Colonic mucosa (tissue), 4 donors: ENCODE results near the gene ZNF519. TPM values are rescaled to one million over a fixed set of nuclear protein-coding genes. Genes with fewer than 3 reads are reported as not detected.

Source experiments
- DNase-seq: peaks from one replicate; pipeline ENCODE4 v3.0.0-alpha.2; 2020
- H3K27ac ChIP-seq: fragments of 200-600 bp; one replicate; pipeline ENCODE4 v1.8.0; 2021
- H3K27me3 ChIP-seq: fragments of 200-600 bp; one replicate; pipeline ENCODE4 v1.8.0; 2021
- H3K36me3 ChIP-seq: fragments of 200-600 bp; one replicate; pipeline ENCODE4 v1.8.0; 2021
- H3K4me1 ChIP-seq: fragments of 200-600 bp; one replicate; pipeline ENCODE4 v1.8.0; 2021; ENCODE audit warnings: mild to moderate bottlenecking
- H3K4me3 ChIP-seq: fragments of 200-600 bp; one replicate; pipeline ENCODE4 v1.8.0; 2021
- H3K9ac ChIP-seq, 2 donors: one replicate each; pipeline ENCODE4 v1.7.0; 2013; ENCODE audit warnings: control low read depth in 2 of 2, low read depth in 2 of 2, low read length in 2 of 2
- H3K9me3 ChIP-seq: fragments of 200-600 bp; one replicate; pipeline ENCODE4 v1.8.0; 2021
- intact Hi-C: fragments of 100-400 bp; cut with DNase I; formaldehyde crosslinking; loops from one replicate; pipeline ENCODE4 v1.14.1; 2022
- total RNA-seq, 2 donors: library from RNA; stranded (reverse); fragmentation: NEBNext Ultra II Directional in 1 of 2; extraction: Animal tissue kit (Norgen Biotek cat#: 25700) in 1 of 2; gene quantifications; one replicate each; pipeline ENCODE4 v1.2.1, GENCODE V29; 2021
- TF ChIP-seq, protein P1 (sequence below): fragments of 200-600 bp; IDR thresholded peaks from one replicate; pipeline ENCODE4 v1.8.0; 2022; ENCODE audit warnings: antibody characterized with exemption, mild to moderate bottlenecking
- donor health status: healthy.
- donor health status: DM: no; HTN: no; CAD: no.
- donor health status: DM: no; HTN: no; CAD: no.

ZNF519 gene
- total RNA-seq, 2 donors from 2014 or later: 2.8 to 8.9 TPM

GRCh38 chr18:14093307-14093915 lies 38.8 kb downstream of the ZNF519 start:
- Histone ChIP-seq H3K4me1 (no peaks in the 10 kb centered on the region), H3K36me3 (no peaks in the 10 kb centered on the region), H3K27ac (no peak overlapping the region), H3K9ac (no peak overlapping the region), H3K4me3 (no peak overlapping the region), H3K9me3 (no peaks in the 10 kb centered on the region), H3K27me3 (no peaks in the 10 kb centered on the region)
- TF ChIP-seq, protein P1, sequence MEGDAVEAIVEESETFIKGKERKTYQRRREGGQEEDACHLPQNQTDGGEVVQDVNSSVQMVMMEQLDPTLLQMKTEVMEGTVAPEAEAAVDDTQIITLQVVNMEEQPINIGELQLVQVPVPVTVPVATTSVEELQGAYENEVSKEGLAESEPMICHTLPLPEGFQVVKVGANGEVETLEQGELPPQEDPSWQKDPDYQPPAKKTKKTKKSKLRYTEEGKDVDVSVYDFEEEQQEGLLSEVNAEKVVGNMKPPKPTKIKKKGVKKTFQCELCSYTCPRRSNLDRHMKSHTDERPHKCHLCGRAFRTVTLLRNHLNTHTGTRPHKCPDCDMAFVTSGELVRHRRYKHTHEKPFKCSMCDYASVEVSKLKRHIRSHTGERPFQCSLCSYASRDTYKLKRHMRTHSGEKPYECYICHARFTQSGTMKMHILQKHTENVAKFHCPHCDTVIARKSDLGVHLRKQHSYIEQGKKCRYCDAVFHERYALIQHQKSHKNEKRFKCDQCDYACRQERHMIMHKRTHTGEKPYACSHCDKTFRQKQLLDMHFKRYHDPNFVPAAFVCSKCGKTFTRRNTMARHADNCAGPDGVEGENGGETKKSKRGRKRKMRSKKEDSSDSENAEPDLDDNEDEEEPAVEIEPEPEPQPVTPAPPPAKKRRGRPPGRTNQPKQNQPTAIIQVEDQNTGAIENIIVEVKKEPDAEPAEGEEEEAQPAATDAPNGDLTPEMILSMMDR: no peak
- no peak for DNase-seq
- intact Hi-C loops: no loop called here

DNA sequence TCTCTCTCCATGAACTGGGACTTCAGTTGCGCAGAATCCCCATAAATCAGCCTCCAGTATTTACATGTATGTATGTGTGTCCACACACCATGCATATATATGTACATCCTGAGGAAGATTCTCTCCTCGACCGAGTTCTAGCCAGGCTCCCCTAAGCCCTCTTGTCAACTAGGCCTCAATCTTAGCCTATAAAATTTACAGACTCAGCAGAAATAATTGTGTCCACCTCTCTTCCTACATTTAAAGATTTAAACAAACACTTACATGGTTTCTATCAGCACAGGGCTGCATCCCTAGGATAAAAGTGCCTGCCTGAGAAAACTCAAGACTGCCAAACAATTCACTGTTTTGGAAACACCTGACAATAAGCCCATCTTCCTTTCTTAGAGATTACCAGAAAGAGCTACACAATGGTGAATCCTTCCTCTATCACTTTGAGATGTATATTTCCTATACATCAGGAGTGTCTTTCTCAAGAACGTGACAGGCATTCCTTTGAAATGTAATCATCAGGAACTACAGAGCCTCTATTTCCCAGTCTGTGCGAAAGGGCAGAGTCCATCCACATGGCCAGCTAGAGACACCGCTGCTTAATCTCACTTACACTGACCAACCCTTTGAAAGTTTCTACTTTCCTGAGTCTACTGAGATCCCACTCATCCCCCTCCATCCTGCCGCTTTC lies 39.5 kb downstream of the ZNF519 start:
- intact Hi-C loops: no loop called here
- no peak overlapping the region for H3K4me3 ChIP-seq
- DNase-seq: no peak
- no peaks in the 10 kb centered on the region for H3K4me1 ChIP-seq
- TF ChIP-seq, protein P1: no peak
- no peak overlapping the region for H3K27ac ChIP-seq
- no peak overlapping the region for H3K9ac ChIP-seq
- H3K9me3 ChIP-seq: no peaks in the 10 kb centered on the region
- no peaks in the 10 kb centered on the region for H3K36me3 ChIP-seq
- no peaks in the 10 kb centered on the region for H3K27me3 ChIP-seq

GRCh38 chr18:14089781-14090180 lies 42.5 kb downstream of the ZNF519 start:
- Histone ChIP-seq H3K9me3 (no peaks in the 10 kb centered on the region), H3K4me3 (no peak overlapping the region), H3K9ac (no peak overlapping the region), H3K36me3 (no peaks in the 10 kb centered on the region), H3K27me3 (no peaks in the 10 kb centered on the region), H3K4me1 (no peaks in the 10 kb centered on the region), H3K27ac (no peak overlapping the region)
- TF ChIP-seq, protein P1: no peak
- DNase-seq: no peak
- intact Hi-C loops: loop anchor here (5.0 kb wide), 1 partner anchor 262 kb away; no protein-coding TSS in a partner anchor

- H3K9ac ChIP-seq: no peak overlapping the region
- TF ChIP-seq, protein P1: no peak
- H3K9me3 ChIP-seq: no peaks in the 10 kb centered on the region
- DNase-seq: no peak
- H3K27ac ChIP-seq: no peak overlapping the region
- H3K4me3 ChIP-seq: no peak overlapping the region
- no peaks in the 10 kb centered on the region for H3K27me3 ChIP-seq
- no peaks in the 10 kb centered on the region for H3K4me1 ChIP-seq
- no peaks in the 10 kb centered on the region for H3K36me3 ChIP-seq
- intact Hi-C loops: loop anchor here (5.0 kb wide), 1 partner anchor 262 kb away; no protein-coding TSS in a partner anchor
These were observed 43.0 kb downstream of the ZNF519 start for GRCh38 chr18:14089191-14089590.

DNA sequence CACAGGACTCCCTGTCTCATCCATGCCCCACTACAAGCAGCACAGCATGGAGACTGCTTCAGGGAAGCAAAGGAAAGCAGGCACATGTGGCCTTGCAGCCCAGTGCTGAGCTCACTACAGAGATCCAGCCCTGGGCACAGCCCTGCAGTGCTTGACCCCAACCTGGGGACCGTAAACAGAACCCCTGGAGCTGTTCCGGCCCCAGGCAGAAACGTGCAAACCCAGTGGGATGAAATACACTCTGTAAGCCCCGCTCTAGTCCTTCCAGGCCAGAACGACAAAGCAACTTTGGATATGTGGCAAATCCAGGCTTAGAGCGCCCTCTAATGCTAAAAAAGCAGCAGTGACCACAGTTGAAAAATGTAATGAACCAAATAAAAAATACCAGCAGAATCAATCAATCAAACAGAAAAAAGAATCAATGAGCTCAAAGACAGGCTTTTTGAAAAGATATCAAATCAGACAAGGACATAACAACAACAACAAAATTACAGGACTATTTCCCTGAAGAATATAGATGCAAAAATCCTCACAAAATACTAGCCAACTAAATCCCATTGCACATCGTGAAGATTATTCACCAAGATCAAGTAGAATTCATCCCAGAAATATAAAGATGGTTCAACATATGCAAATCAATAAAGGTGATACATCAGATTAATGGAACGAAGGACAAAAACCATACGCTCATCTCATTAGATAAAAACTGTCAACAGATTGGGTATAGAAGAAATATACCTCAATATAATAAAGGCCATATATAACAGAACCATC lies 45.6 kb downstream of the ZNF519 start:
- Histone ChIP-seq H3K9ac (no peak overlapping the region), H3K27ac (no peak overlapping the region), H3K9me3 (no peaks in the 10 kb centered on the region), H3K27me3 (no peaks in the 10 kb centered on the region), H3K36me3 (no peaks in the 10 kb centered on the region), H3K4me3 (no peak overlapping the region), H3K4me1 (no peaks in the 10 kb centered on the region)
- DNase-seq: no peak
- TF ChIP-seq, protein P1: peak; percentile 51
- intact Hi-C loops: loop anchor here (5.0 kb wide), 1 partner anchor 259 kb away; no protein-coding TSS in a partner anchor
